B cell (primary cell): ENCODE measurements around the gene PREX1.

Source experiments
- CTCF ChIP-seq: fragments of 200-600 bp; IDR thresholded peaks from one replicate; pipeline ENCODE4 v1.8.0; 2022; ENCODE audit warnings: antibody characterized with exemption, mild to moderate bottlenecking
- EZH2 ChIP-seq: IDR thresholded peaks from 2 replicates; pipeline ENCODE4 v1.6.1; 2012; ENCODE audit warnings: borderline replicate concordance, low read depth, mild to moderate bottlenecking, moderate library complexity, low read length; ENCODE audit not compliant: insufficient read depth, poor library complexity, severe bottlenecking

- TF ChIP-seq CTCF = no peak
- TF ChIP-seq EZH2 = no peak
These were observed 39.9 kb downstream of the PREX1 start for GRCh38 chr20:48787861-48788375.
